Measurements from ENCODE around the gene SRRM3. TPM values are rescaled to one million over a fixed set of nuclear protein-coding genes. Genes with fewer than 3 reads are reported as not detected.

SRRM3 gene
- polyA plus RNA-seq, 1 donor (not counting 4 experiments of a cell fraction or from before 2014, with no cell fraction given) = 0.30 TPM

DNA sequence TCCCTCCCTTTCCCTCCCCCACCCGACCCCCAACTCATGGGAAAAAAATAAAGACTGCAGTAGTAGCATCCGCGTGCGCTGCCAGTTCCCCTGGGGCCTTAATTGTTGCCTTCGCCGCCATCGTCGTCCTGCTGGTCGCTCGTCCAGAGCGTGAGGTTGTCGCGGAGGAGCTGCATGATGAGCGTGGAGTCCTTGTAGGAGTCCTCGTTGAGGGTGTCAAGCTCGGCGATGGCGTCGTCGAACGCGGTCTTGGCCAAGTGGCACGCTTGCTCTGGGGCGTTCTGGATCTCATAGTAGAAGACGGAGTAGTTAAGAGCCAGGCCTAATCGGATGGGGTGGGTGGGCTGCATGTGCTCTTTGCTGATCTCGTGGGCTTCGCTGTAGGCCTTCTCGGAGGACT is 127.8 kb downstream of the SRRM3 start:
- H3K36me3 ChIP-seq (ENCODE audit: control insufficient read depth in 2 of 2, extremely low read depth in 1 of 2, insufficient read depth in 2 of 2, low read length in 2 of 2) = peaks cover 52 to 65% of the 10 kb centered on the region in 2 experiments

GRCh38 chr7:76330261-76330660 is 128.6 kb downstream of the SRRM3 start:
- Histone ChIP-seq H3K9me3 (ENCODE audit: control insufficient read depth, low read depth, low read length) (no peaks in the 10 kb centered on the region), H3K36me3 (ENCODE audit: control insufficient read depth in 2 of 2, extremely low read depth in 1 of 2, insufficient read depth in 2 of 2, low read length in 2 of 2) (peaks cover 48 to 60% of the 10 kb centered on the region in 2 experiments)
- FAIRE-seq = no peak

More for the DNA sequence above, 127.8 kb downstream of the SRRM3 start:
- TF ChIP-seq EZH2 (IDR thresholded peaks at IDR 0.05; ENCODE audit: low read length) = no peak
- no peak for TF ChIP-seq CTCF (optimal IDR thresholded peaks at IDR 0.05 in 1 of 3, IDR thresholded peaks at IDR 0.05 in 1 of 3, conservative IDR thresholded peaks at IDR 0.05 in 1 of 3; ENCODE audit: extremely low read depth in 1 of 3, insufficient read depth in 2 of 3, low read length in 3 of 3)
- H3K79me2 ChIP-seq (ENCODE audit: control insufficient read depth, insufficient read depth, low read length) = peaks cover 95% of the 10 kb centered on the region
- H3K27me3 ChIP-seq (ENCODE audit: control insufficient read depth, extremely low read depth, insufficient read depth, low read length) = no peaks in the 10 kb centered on the region
- dilution Hi-C loops (cut with MboI; ENCODE audit: extremely low pct_ligation_motif_present, low sequenced_read_pairs) = no loop called here
- no peak overlapping the region for H3K27ac ChIP-seq (ENCODE audit: control insufficient read depth, insufficient read depth, low read length)
- no peak overlapping the region for H2AFZ ChIP-seq (ENCODE audit: control insufficient read depth, low read length)
- no peak for DNase-seq (ENCODE audit: low read depth, low spot score)
- no peak overlapping the region for H3K9ac ChIP-seq (ENCODE audit: control insufficient read depth, extremely low read depth, insufficient read depth, low read length)
- no peaks in the 10 kb centered on the region for H3K9me3 ChIP-seq (ENCODE audit: control insufficient read depth, low read depth, low read length)
- H3K4me3 ChIP-seq (ENCODE audit: control insufficient read depth in 2 of 3, extremely low read depth in 1 of 3, insufficient read depth in 2 of 3, low read depth in 1 of 3, low read length in 3 of 3) = no peak overlapping the region
- no peak overlapping the region for H3K4me2 ChIP-seq (ENCODE audit: control insufficient read depth, extremely low read depth, insufficient read depth, low read depth, low read length)
- H4K20me1 ChIP-seq (ENCODE audit: control insufficient read depth, extremely low read depth, insufficient read depth, low read length) = peaks cover 69% of the 10 kb centered on the region
- peaks cover 7% of the 10 kb centered on the region for H3K9me1 ChIP-seq (ENCODE audit: control insufficient read depth, extremely low read depth, insufficient read depth, low read length)
- FAIRE-seq = no peak
- H3K4me1 ChIP-seq (ENCODE audit: control insufficient read depth, extremely low read depth, insufficient read depth, low read length) = peaks cover 11% of the 10 kb centered on the region

More at GRCh38 chr7:76330261-76330660, 128.6 kb downstream of the SRRM3 start:
- no peak for TF ChIP-seq CTCF (optimal IDR thresholded peaks at IDR 0.05 in 1 of 3, IDR thresholded peaks at IDR 0.05 in 1 of 3, conservative IDR thresholded peaks at IDR 0.05 in 1 of 3; ENCODE audit: extremely low read depth in 1 of 3, insufficient read depth in 2 of 3, low read length in 3 of 3)
- peaks cover 7% of the 10 kb centered on the region for H3K9me1 ChIP-seq (ENCODE audit: control insufficient read depth, extremely low read depth, insufficient read depth, low read length)
- H3K4me3 ChIP-seq (ENCODE audit: control insufficient read depth in 2 of 3, extremely low read depth in 1 of 3, insufficient read depth in 2 of 3, low read depth in 1 of 3, low read length in 3 of 3) = no peak overlapping the region
- H3K9ac ChIP-seq (ENCODE audit: control insufficient read depth, extremely low read depth, insufficient read depth, low read length) = no peak overlapping the region
- peaks cover 69% of the 10 kb centered on the region for H4K20me1 ChIP-seq (ENCODE audit: control insufficient read depth, extremely low read depth, insufficient read depth, low read length)
- H3K4me1 ChIP-seq (ENCODE audit: control insufficient read depth, extremely low read depth, insufficient read depth, low read length) = peaks cover 13% of the 10 kb centered on the region
- no peak overlapping the region for H3K27ac ChIP-seq (ENCODE audit: control insufficient read depth, insufficient read depth, low read length)
- no peak overlapping the region for H3K4me2 ChIP-seq (ENCODE audit: control insufficient read depth, extremely low read depth, insufficient read depth, low read depth, low read length)
- H3K79me2 ChIP-seq (ENCODE audit: control insufficient read depth, insufficient read depth, low read length) = peaks cover 93% of the 10 kb centered on the region
- dilution Hi-C loops (cut with MboI; ENCODE audit: extremely low pct_ligation_motif_present, low sequenced_read_pairs) = no loop called here
- H3K27me3 ChIP-seq (ENCODE audit: control insufficient read depth, extremely low read depth, insufficient read depth, low read length) = no peaks in the 10 kb centered on the region
- DNase-seq (ENCODE audit: low read depth, low spot score) = no peak
- no peak overlapping the region for H2AFZ ChIP-seq (ENCODE audit: control insufficient read depth, low read length)
